H1 (cell line): Measurements from ENCODE around the gene PCDHA9.

Experiments
- CTCF ChIP-seq, 3 experiments: IDR thresholded peaks; 1 replicate in 2 of 3; 2 replicates in 1 of 3; pipeline versions ENCODE4 v1.5.1 to v1.6.1; 2011; ENCODE audit warnings: low read length in 3 of 3, mild to moderate bottlenecking in 3 of 3, inconsistent platforms in 2 of 3, low read depth in 1 of 3, moderate library complexity in 1 of 3; ENCODE audit not compliant: insufficient read depth in 1 of 3; ENCODE audit errors: control extremely low read depth in 1 of 3
- POLR2AphosphoS5 ChIP-seq: IDR thresholded peaks from 2 replicates; pipeline ENCODE4 v1.6.1; 2011; ENCODE audit warnings: low read depth, low read length
- SIN3A ChIP-seq, 2 experiments: IDR thresholded peaks in 1 of 2; conservative IDR thresholded peaks in 1 of 2; 2 replicates each; pipeline ENCODE4 v1.6.1; 2011 to 2012; ENCODE audit warnings: low read length in 2 of 2, improper control_type of control experiment in 1 of 2, low read depth in 1 of 2, mild to moderate bottlenecking in 1 of 2

GRCh38 chr5:140877262-140877581 lies 29.0 kb downstream of the PCDHA9 start:
- TF ChIP-seq POLR2AphosphoS5 (no peak), CTCF (IDR thresholded peaks at IDR 0.05; ENCODE audit: control extremely low read depth in 1 of 3, insufficient read depth in 1 of 3, low read depth in 1 of 3, low read length in 3 of 3) (no peak), SIN3A (conservative IDR thresholded peaks at IDR 0.05 in 1 of 2, IDR thresholded peaks at IDR 0.05 in 1 of 2; ENCODE audit: low read depth in 1 of 2, low read length in 2 of 2) (no peak)
